HCEC 1CT (cell line): ENCODE results near the gene MEFV.

Experiments used
- DNase-seq: peaks from one replicate; pipeline ENCODE4 v3.0.0-alpha.2; 2017

MEFV gene

GRCh38 chr16:3266873-3267537 lies 10.6 kb upstream of the MEFV start:
- DNase-seq = peak; percentile 55

- peak; percentile 97 for DNase-seq
Measured at GRCh38 chr16:3264137-3265036, 8.0 kb upstream of the MEFV start.

- DNase-seq = no peak
Measured at GRCh38 chr16:3262517-3262916, 6.1 kb upstream of the MEFV start.

GRCh38 chr16:3259836-3260235 lies 3.4 kb upstream of the MEFV start:
- DNase-seq = no peak

GRCh38 chr16:3256866-3257465 lies 533 bp upstream of the MEFV start:
- DNase-seq = peak; percentile 36

GRCh38 chr16:3254309-3254708 lies 2.1 kb downstream of the MEFV start:
- DNase-seq = no peak

GRCh38 chr16:3252967-3253366 lies 3.5 kb downstream of the MEFV start:
- DNase-seq = no peak

DNA sequence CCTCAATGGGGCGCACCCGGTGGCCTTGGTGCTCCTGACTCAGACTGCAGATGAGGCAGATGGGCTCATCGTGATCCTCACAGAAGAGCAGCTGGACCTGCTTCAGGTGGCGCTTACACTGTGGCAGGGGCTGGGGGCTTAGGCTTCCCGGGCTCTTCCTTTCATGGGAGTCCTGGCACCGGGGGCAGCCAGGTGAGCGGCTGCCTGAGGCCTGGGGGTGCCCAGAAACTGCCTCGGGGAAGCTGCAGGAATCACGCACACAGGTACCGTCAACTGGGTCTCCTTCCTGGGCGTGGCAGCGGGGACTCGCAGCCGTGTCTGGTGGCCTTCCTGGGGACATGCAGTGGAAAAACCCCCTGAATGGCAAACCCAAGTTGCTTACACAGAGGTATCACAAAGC lies 7.0 kb downstream of the MEFV start:
- no peak for DNase-seq

GRCh38 chr16:3249020-3249419 lies 7.4 kb downstream of the MEFV start:
- DNase-seq = no peak

GRCh38 chr16:3248596-3248995 lies 7.8 kb downstream of the MEFV start:
- DNase-seq = no peak

- no peak for DNase-seq
Measured at GRCh38 chr16:3246876-3247275, 9.6 kb downstream of the MEFV start.

DNA sequence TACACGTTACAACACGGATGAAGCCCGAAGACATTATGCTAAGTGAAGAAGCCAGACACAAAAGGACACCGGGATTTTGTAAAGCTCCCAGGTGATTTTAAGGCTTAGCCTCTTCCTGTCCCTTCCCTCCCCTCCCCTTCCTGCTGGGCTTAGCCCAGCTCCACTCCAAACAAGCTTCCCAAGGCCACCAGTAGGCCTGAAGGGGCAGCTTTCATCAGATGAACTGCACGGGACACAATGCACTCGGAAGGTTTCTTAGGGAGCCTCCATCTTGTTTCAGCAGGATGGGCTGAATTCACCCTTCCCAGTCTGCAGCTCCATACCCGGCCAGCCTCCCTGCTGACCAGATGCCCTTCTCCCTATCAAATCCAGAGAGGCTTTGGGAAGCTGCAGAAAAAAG lies 10.4 kb downstream of the MEFV start:
- no peak for DNase-seq

- DNase-seq = no peak
Measured at GRCh38 chr16:3243882-3244281, 12.6 kb downstream of the MEFV start.

- DNase-seq = no peak
Measured at GRCh38 chr16:3242709-3243108, 13.7 kb downstream of the MEFV start.

DNA sequence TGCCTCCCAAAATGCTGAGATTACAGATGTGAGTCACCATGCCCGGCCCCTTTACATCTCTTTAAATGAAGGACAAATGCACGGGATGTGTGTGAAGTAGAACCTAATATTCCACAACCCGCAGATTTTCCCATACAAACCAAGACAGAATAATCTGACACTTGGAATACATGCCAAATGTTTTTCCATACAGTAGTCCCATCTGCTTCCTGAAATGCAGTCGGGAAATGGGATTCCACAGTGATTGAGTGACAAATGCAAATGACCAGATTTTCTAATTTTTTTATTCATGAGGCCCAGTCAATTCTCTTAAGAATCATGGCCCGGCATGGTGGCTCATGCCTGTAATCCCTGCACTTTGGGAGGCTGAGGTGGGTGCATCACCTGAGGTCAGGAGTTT lies 14.7 kb downstream of the MEFV start:
- no peak for DNase-seq

GRCh38 chr16:3235856-3236669 lies 20.4 kb downstream of the MEFV start:
- DNase-seq = no peak

DNA sequence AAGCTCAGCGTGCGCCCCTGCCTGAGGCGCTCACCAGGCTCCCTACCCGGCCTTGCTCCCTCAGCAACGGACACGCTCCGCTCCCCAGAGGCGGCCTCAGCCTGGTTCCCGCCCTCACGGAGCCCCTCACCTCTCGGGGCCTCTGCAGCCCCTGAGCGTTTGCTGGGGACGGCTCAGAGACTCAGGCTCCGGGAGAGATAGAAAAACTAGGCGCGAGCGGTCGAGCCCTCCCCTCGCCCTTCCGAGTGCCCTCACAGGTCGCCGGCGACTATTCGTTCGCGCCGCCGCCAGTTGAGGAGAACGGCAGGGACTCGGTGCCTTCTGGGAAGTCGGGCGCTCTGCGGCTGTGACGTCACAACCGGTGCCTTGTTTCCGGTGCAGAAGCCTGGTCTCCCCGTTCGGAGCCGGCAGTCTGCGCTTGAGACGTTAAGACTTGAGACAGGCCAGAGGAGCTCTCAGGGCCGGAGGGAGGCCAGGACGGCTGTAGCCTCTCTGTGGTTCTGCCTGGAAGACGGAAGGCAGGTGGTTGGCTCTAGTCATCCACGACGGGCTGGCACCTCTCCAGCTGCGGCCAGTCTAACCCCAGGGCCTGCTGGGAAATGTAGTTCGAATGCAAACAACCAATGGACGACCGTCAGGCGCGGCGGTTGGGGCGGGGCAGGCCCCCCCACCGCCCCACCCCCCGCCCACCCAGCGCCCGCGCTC lies 21.4 kb downstream of the MEFV start, which contains the start of gene ZNF200:
TSS of gene ZNF200 (minus strand) at position 302 of the 705 bp plus-strand sequence. CDS start 1,403 bp downstream, outside the sequence.
- DNase-seq = peak; percentile 95

GRCh38 chr16:3234543-3234856 lies 21.9 kb downstream of the MEFV start:
- DNase-seq = no peak

GRCh38 chr16:3223913-3224515 lies 32.4 kb downstream of the MEFV start:
- DNase-seq = no peak

DNA sequence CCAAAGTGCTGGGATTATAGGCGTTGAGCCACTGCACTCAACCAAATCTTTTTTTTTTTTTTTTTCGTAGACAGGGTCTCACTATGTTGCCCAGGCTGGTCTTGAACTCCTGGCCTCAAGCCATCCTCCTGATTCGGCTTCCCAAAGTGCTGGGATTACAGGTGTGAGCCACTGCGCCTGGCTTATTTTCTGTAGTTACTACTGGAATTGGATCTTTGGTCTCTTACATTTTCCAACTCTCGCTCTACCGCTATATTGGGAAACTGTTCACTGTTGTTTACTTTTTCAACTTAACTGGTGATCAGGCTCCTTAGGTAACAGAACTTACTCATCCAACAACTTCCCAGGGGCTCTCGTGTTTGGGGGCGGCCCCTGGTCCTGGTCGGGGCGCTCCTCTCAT lies 35.6 kb downstream of the MEFV start:
- no peak for DNase-seq

GRCh38 chr16:3216263-3216640 lies 40.2 kb downstream of the MEFV start:
- DNase-seq = no peak
